GM12874 (cell line): Measurements from ENCODE around the gene SEMA6B.

Experiments
- TF ChIP-seq, protein P1 (sequence below): IDR thresholded peaks from 2 replicates; pipeline ENCODE4 v1.5.1; 2011; ENCODE audit warnings: low read depth, mild to moderate bottlenecking, control low read depth, low read length, moderate library complexity; ENCODE audit not compliant: insufficient read depth

SEMA6B gene

GRCh38 chr19:4593409-4593851, 33.9 kb upstream of the SEMA6B start:
- TF ChIP-seq, protein P1, sequence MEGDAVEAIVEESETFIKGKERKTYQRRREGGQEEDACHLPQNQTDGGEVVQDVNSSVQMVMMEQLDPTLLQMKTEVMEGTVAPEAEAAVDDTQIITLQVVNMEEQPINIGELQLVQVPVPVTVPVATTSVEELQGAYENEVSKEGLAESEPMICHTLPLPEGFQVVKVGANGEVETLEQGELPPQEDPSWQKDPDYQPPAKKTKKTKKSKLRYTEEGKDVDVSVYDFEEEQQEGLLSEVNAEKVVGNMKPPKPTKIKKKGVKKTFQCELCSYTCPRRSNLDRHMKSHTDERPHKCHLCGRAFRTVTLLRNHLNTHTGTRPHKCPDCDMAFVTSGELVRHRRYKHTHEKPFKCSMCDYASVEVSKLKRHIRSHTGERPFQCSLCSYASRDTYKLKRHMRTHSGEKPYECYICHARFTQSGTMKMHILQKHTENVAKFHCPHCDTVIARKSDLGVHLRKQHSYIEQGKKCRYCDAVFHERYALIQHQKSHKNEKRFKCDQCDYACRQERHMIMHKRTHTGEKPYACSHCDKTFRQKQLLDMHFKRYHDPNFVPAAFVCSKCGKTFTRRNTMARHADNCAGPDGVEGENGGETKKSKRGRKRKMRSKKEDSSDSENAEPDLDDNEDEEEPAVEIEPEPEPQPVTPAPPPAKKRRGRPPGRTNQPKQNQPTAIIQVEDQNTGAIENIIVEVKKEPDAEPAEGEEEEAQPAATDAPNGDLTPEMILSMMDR, result no peak

DNA sequence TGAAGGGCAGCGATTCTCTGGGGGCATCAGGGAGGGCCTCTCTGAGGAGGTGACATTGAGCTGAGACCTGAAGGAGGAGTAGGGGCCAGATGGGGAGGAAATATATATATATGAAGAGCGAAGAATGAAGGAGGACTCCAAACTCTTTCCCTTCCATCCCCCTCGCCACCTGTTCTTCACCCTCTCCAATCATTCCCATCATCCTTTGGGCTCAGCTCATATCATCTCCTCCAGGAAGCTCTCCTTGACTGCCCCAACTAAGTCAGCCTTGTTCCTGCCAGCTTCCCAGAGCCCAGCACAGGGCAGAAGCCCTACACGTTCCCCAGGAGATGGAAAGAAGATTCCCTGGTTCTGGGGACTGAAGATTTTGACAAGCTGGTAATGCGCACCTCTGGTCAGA, 33.0 kb upstream of the SEMA6B start:
- TF ChIP-seq, protein P1, result no peak

DNA sequence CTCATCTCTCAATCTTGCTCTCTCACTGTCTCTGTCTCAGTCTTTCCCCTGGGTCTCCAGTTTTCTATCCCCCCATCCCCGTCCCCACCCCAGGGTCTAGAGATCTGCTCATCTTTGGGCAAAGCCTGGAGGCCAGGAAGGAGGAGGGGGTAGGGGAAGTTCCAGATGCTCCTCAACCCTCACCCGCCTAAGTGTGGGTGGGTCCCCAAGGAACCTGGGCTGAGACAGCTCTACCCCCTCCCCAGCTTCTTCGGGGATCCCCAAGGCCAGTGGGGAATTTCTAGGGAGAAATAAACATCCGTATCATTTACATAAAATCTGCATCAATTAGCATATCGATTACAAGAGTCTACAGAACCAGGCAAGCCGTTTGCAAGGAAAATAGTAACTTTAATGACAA, 31.8 kb upstream of the SEMA6B start:
- TF ChIP-seq, protein P1, result no peak

GRCh38 chr19:4590559-4590958, 31.1 kb upstream of the SEMA6B start:
- TF ChIP-seq, protein P1, result no peak

DNA sequence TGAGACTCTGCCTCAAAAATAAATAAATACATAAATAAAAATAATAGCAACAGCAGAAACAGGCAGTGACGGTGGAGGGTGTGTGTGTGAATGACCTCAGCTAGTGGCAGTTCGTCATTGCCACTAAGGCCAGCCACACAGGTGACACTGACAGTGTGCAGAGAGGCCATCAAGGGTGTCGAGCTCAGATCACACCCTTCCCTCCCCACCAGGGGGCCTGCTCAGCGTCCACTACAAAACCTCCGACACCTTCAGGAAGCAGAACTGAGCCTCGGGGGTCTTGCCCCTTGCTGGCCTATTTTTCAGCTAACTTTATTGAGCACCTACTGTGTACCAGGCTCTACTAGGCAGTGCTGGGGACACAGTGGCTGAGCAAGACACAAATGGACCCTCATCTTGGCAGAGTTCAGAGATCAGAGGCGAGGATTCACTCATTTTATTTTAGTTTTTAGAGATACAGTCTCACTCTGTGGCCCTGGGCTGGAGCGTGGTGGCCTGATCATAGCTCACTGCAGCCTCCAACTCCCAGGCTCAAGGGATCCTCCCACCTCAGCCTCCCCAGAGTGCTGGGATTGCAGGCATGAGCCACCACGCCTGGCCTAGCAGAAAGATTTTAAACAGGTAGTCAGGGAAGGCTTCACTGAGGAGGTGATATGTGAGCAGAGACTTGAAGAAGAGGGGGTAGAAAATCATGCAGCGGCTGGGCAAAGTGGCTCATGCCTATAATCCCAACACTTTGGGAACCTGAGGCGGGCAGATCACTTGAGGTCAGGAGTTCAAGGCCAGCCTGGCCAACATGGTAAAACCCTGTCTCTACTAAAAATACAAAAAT, 30.3 kb upstream of the SEMA6B start:
- TF ChIP-seq, protein P1, result peak; percentile 70

- TF ChIP-seq, protein P1, result no peak
Measured at GRCh38 chr19:4588291-4588761, 28.8 kb upstream of the SEMA6B start.

DNA sequence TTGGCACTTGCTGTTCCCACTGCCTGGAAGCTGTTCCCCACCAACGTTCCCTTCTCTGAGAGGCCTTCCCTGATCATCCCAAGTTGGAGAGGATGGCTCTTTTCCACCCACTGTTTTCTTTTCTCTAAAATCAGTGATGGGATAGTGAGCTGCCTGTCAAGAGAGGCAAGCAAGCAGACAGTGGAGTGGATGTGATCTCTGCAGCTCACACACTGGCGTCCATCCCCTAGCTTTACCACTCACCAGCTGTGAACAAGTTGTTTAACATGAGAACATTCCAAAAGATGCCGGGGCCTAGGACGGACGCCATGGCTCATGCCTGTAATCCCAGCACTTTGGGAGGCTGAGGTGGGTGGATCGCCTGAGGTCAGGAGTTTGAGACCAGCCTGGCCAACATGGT, 28.0 kb upstream of the SEMA6B start:
- TF ChIP-seq, protein P1, result no peak
